ENCODE measurements around the gene NR2C2.
"Not testable (repeated sequence)": the region's sequence is repeated elsewhere in the genome, so short reads cannot be mapped to it uniquely, and the experiment has no call there.

NR2C2 gene

DNA sequence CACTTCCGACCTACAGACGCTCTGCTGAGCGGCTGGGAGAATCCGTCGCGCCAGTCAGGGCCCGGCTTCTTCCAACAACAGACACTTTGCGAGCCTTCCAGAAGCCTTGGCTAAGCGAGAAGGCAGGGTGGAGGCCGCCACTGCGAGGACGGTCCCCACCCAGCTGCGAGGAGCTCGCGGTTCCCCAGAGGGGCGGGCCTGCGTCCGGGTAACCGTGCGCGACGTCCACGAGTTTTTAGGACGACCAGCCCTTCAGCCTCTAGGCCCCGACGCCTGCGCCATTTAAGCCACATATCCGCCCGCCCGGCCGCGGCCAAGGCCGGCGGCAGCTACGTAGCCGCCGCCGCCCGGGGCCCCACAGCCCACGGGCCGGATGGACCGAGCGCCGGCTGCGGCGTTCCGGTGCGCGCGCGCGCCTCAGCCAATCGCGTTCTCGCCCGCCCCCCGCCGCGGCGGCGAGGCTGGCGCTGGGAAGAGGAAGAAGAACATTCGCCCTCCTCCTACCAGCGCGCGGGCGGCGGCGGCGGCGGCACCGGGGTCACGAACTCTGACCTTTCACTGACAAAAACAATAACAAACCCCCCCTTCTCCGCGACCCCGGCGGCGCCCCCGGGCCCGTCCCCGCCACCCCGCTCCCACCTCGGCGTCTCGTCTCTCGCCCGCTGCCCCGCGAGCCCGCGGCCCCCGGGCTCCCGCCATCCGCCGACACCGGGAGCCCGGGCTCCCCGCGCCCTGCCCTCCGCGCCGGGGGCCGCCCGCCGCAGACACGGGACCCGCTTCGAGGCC is at the start of gene NR2C2:
Gene NR2C2, plus strand, starts transcription at position 484 of the 786 bp plus-strand sequence. CDS start 56,332 bp downstream, outside the sequence.
- peak within 1 kb of the TSS; percentile 92 for H3K4me3 ChIP-seq
- no peak for TF ChIP-seq CTCF (IDR thresholded peaks at IDR 0.05)
- DNase-seq (ENCODE audit: low spot score), result peak; percentile 93
- H3K27ac ChIP-seq, result peak within 1 kb of the TSS; percentile 94 to 95

DNA sequence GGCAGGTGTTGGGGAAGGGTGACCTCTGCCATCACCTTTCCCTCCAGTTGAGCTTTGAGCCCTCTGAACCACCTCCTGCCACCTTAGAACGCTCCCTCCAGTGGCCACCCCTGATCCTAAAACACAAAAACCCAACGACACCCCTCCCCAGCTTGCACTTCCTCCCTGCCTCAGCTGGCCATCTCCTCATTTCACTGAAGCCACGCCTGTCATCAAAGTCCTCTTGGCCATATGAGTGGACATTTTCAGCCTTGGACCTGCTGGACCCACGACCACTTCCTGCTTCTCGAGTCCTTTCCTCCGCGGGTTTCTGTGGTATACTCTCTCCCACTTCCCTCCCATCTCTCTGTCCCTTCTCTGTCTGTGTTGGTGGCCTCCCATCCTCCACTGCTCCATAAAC is 48.5 kb upstream of the NR2C2 start:
- no peak for TF ChIP-seq CTCF (IDR thresholded peaks at IDR 0.05)
- no peak overlapping the region for H3K27ac ChIP-seq
- H3K4me3 ChIP-seq, result no peak overlapping the region
- DNase-seq (ENCODE audit: low spot score), result no peak

DNA sequence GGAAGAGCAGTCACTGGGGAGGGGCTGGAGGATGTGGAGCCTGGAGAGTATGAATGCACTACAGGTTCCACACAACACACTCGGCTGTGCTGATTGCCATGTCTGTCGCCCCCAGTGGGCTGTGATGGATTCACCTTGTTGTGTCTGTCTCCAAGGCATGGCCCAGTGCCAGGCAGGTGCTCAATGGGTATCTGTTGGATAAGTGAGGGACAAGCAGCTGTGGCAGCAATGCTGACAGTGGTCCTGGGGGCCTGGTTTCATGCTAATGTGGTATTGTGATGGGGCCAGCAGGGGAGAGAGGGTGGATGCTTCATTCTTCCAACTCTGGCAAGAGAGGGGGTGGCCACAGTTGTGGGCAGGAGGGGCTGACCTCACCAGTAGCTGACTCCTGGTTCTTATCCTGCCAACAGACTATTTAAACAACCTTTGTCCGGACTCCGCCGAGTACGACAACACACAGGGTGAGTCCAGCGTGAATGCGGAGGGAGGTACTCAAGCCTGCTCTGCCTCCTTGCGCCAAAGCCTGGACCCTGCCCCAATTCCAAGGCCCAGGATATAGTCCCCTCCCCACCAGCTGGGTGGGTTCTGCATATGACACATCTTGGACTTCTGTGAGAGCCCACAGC is 47.3 kb upstream of the NR2C2 start:
- TF ChIP-seq CTCF (IDR thresholded peaks at IDR 0.05), result no peak
- DNase-seq (ENCODE audit: low spot score), result no peak
- H3K27ac ChIP-seq, result no peak overlapping the region
- H3K4me3 ChIP-seq, result no peak overlapping the region

GRCh38 chr3:14900881-14901873 is 46.2 kb upstream of the NR2C2 start:
- H3K27ac ChIP-seq, result no peak overlapping the region

GRCh38 chr3:14902719-14903118 is 44.7 kb upstream of the NR2C2 start:
- H3K4me3 ChIP-seq, result no peak overlapping the region
- no peak for TF ChIP-seq CTCF (IDR thresholded peaks at IDR 0.05)
- DNase-seq (ENCODE audit: low spot score), result no peak
- peak overlapping the region in 1 of 2 donors; percentile 45 for H3K27ac ChIP-seq

More at GRCh38 chr3:14900881-14901873, 46.2 kb upstream of the NR2C2 start:
- H3K4me3 ChIP-seq, result no peak overlapping the region
- DNase-seq (ENCODE audit: low spot score), result no peak
- TF ChIP-seq CTCF (IDR thresholded peaks at IDR 0.05), result no peak

- not testable (repeated sequence) for H3K27ac ChIP-seq; DNase-seq (ENCODE audit: low spot score); H3K4me3 ChIP-seq
These were observed 43.9 kb upstream of the NR2C2 start for GRCh38 chr3:14903501-14903900.
